NCI-H146 (cell line): Measurements from ENCODE around the gene CSMD2.

Experiments
- DNase-seq: peaks from one replicate; lab custom pipeline; 2025; lab: John Stamatoyannopoulos, UW

The CSMD2 gene

GRCh38 chr1:33488624-33489023 is 676.4 kb downstream of the CSMD2 start:
- no peak for DNase-seq

GRCh38 chr1:33482412-33482811 is 682.6 kb downstream of the CSMD2 start:
- no peak for DNase-seq

- DNase-seq, result no peak
Measured at GRCh38 chr1:33477451-33477850, 687.6 kb downstream of the CSMD2 start.

GRCh38 chr1:33473900-33474299 is 691.1 kb downstream of the CSMD2 start:
- DNase-seq, result no peak

GRCh38 chr1:33472269-33472980 is 692.6 kb downstream of the CSMD2 start, which contains the start of gene ZSCAN20:
ZSCAN20 (plus strand) TSS chr1:33472645; CDS start chr1:33479289, 6,644 bp downstream.
- DNase-seq, result peak; percentile 94

GRCh38 chr1:33471416-33471815 is 693.6 kb downstream of the CSMD2 start:
- no peak for DNase-seq

GRCh38 chr1:33470495-33471012 is 694.5 kb downstream of the CSMD2 start:
- DNase-seq, result peak; percentile 65

- DNase-seq, result no peak
Measured at GRCh38 chr1:33469691-33470090, 695.3 kb downstream of the CSMD2 start.

GRCh38 chr1:33468967-33469366 is 696.1 kb downstream of the CSMD2 start:
- no peak for DNase-seq

- no peak for DNase-seq
Measured at GRCh38 chr1:33468531-33468930, 696.5 kb downstream of the CSMD2 start.

GRCh38 chr1:33468011-33468410 is 697.0 kb downstream of the CSMD2 start:
- no peak for DNase-seq

GRCh38 chr1:33466159-33466558 is 698.9 kb downstream of the CSMD2 start:
- DNase-seq, result no peak

- no peak for DNase-seq
Measured at GRCh38 chr1:33465316-33465715, 699.7 kb downstream of the CSMD2 start.

GRCh38 chr1:33464552-33464951 is 700.5 kb downstream of the CSMD2 start:
- no peak for DNase-seq
